NCI-H2029 (cell line): Measurements from ENCODE around the gene SRRM2.

Experiments used
- DNase-seq: peaks from one replicate; lab custom pipeline; 2025; lab: John Stamatoyannopoulos, UW

SRRM2 gene

GRCh38 chr16:2739625-2740430 is 12.6 kb upstream of the SRRM2 start:
- no peak for DNase-seq

GRCh38 chr16:2740476-2740875 is 12.0 kb upstream of the SRRM2 start:
- no peak for DNase-seq

GRCh38 chr16:2741168-2741567 is 11.3 kb upstream of the SRRM2 start:
- no peak for DNase-seq

- DNase-seq: no peak
Measured at GRCh38 chr16:2742323-2743006, 10.0 kb upstream of the SRRM2 start.

GRCh38 chr16:2743007-2743810 is 9.2 kb upstream of the SRRM2 start:
- no peak for DNase-seq

GRCh38 chr16:2744711-2745110 is 7.7 kb upstream of the SRRM2 start:
- DNase-seq: no peak

- no peak for DNase-seq
Measured at GRCh38 chr16:2745116-2745890, 7.1 kb upstream of the SRRM2 start.

- no peak for DNase-seq
Measured at GRCh38 chr16:2745961-2746360, 6.5 kb upstream of the SRRM2 start.

GRCh38 chr16:2748757-2749455 is 3.5 kb upstream of the SRRM2 start:
- peak; percentile 93 for DNase-seq

GRCh38 chr16:2749476-2749875 is 3.0 kb upstream of the SRRM2 start:
- DNase-seq: peak; percentile 65

GRCh38 chr16:2749936-2750335 is 2.5 kb upstream of the SRRM2 start:
- no peak for DNase-seq

GRCh38 chr16:2751577-2752034 is 832 bp upstream of the SRRM2 start:
- peak; percentile 60 for DNase-seq

GRCh38 chr16:2752850-2753732 is 653 bp downstream of the SRRM2 start:
- peak; percentile 80 for DNase-seq

- no peak for DNase-seq
Measured at GRCh38 chr16:2753733-2754020, 1.2 kb downstream of the SRRM2 start.

GRCh38 chr16:2755158-2755557 is 2.7 kb downstream of the SRRM2 start:
- no peak for DNase-seq

- DNase-seq: no peak
Measured at GRCh38 chr16:2756288-2757015, 4.0 kb downstream of the SRRM2 start.

GRCh38 chr16:2757344-2757743 is 4.9 kb downstream of the SRRM2 start:
- no peak for DNase-seq

GRCh38 chr16:2761472-2761871 is 9.0 kb downstream of the SRRM2 start:
- DNase-seq: no peak

- DNase-seq: no peak
Measured at GRCh38 chr16:2761886-2762583, 9.6 kb downstream of the SRRM2 start.
